Rectal smooth muscle tissue (tissue), 1 donor: ENCODE results near the gene QSER1.
"Not testable (repeated sequence)": the region's sequence is repeated elsewhere in the genome, so short reads cannot be mapped to it uniquely, and the experiment has no call there.

Source experiments
- H3K27ac ChIP-seq: one replicate; pipeline ENCODE4 v1.7.0; 2013; ENCODE audit warnings: low read depth, low read length, inconsistent platforms
- H3K27me3 ChIP-seq: one replicate; pipeline ENCODE4 v1.7.0; 2013; ENCODE audit warnings: low read length; ENCODE audit not compliant: control insufficient read depth, insufficient read depth
- H3K36me3 ChIP-seq: one replicate; pipeline ENCODE4 v1.7.0; 2013; ENCODE audit warnings: low read length; ENCODE audit not compliant: control insufficient read depth, insufficient read depth
- H3K4me1 ChIP-seq: one replicate; pipeline ENCODE4 v1.7.0; 2013; ENCODE audit warnings: low read length; ENCODE audit not compliant: control insufficient read depth, insufficient read depth
- H3K4me3 ChIP-seq: one replicate; pipeline ENCODE4 v1.7.0; 2013; ENCODE audit warnings: low read length
- H3K9ac ChIP-seq: one replicate; pipeline ENCODE4 v1.7.0; 2013; ENCODE audit warnings: low read length

QSER1 gene

DNA sequence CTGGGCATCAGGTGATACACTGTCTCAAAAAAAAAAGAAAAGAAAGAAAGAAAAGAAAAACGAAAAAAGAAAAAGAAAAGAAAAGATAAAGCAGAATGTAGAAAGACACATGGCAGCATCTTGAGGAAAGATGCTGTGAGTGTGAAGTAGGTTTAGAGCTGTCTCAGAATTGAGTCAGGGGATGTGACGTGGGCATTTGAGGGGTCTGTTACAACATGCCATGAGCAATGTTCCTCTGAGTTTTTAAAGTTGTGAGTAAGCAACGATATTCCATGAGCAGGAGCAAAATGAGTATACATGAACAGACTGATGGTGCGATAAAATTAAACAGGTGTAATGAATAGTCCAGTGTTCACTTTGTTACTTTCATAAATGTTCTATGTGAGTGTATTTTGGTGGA is 11.3 kb upstream of the QSER1 start:
- no peaks in the 10 kb centered on the region for H3K27me3 ChIP-seq
- no peaks in the 10 kb centered on the region for H3K4me1 ChIP-seq
- H3K36me3 ChIP-seq = no peaks in the 10 kb centered on the region
- no peak overlapping the region for H3K27ac ChIP-seq
- no peak overlapping the region for H3K9ac ChIP-seq
- no peak overlapping the region for H3K4me3 ChIP-seq

GRCh38 chr11:32883421-32883820 is 9.2 kb upstream of the QSER1 start:
- Histone ChIP-seq H3K27me3 (no peaks in the 10 kb centered on the region), H3K4me1 (no peaks in the 10 kb centered on the region), H3K9ac (no peak overlapping the region), H3K27ac (no peak overlapping the region), H3K36me3 (no peaks in the 10 kb centered on the region), H3K4me3 (no peak overlapping the region)

GRCh38 chr11:32884023-32884422 is 8.6 kb upstream of the QSER1 start:
- H3K4me1 ChIP-seq = no peaks in the 10 kb centered on the region
- no peak overlapping the region for H3K9ac ChIP-seq
- no peaks in the 10 kb centered on the region for H3K36me3 ChIP-seq
- H3K27ac ChIP-seq = no peak overlapping the region
- no peak overlapping the region for H3K4me3 ChIP-seq
- no peaks in the 10 kb centered on the region for H3K27me3 ChIP-seq

DNA sequence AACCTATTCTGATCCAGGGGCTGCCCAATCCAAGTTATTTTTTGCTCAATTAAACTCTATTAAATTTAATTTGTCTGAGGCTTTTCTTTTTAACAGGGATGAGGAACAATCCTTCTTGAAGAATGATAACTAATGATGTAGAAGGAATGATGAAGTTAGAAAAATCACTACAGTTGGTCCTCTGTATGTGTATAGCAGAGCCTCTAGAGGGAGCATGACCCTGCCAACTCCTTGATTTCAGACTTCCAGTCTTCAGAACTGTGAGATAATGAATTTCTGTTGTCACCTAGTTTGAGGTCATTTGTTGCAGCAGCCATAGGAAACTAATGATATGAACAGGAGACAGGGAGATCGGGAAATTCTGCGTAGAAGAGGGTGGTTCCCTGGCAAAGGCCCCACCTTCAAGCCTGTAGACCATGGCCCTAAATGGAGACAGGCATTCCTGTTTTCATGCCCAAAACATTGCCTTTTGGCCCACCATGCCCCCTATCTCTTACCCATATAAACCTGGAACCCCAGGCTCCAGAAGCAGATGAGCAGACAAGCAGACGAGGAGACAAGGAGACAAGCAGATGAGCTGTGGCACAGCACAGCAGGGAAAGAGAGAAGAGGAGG is 7.7 kb upstream of the QSER1 start:
- no peaks in the 10 kb centered on the region for H3K27me3 ChIP-seq
- H3K36me3 ChIP-seq = no peaks in the 10 kb centered on the region

DNA sequence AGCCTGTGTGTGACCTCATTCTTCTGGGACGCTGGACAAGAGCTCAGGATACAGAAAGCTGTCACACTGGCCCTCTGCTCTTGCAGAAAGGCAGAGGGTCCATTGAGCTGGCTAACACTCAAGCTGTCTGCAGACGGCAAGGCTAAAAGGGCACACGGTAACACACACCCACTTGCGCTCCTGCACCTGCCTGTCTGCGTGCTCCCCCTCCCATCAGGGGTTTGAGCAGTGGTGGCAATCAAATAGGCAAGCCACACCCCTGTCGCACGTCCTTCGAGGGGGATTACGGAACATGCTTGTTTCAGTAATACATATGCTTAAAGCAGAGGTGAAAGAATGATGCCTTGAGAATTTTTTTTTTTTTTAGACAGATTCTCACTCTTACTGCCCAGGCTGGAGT is 7.1 kb upstream of the QSER1 start:
- Histone ChIP-seq H3K9ac (no peak overlapping the region), H3K27ac (no peak overlapping the region), H3K27me3 (no peaks in the 10 kb centered on the region), H3K4me1 (no peaks in the 10 kb centered on the region), H3K36me3 (no peaks in the 10 kb centered on the region), H3K4me3 (no peak overlapping the region)

More for the DNA sequence above, 7.7 kb upstream of the QSER1 start:
- Histone ChIP-seq H3K4me1 (no peaks in the 10 kb centered on the region), H3K9ac (no peak overlapping the region), H3K27ac (no peak overlapping the region), H3K4me3 (no peak overlapping the region)

DNA sequence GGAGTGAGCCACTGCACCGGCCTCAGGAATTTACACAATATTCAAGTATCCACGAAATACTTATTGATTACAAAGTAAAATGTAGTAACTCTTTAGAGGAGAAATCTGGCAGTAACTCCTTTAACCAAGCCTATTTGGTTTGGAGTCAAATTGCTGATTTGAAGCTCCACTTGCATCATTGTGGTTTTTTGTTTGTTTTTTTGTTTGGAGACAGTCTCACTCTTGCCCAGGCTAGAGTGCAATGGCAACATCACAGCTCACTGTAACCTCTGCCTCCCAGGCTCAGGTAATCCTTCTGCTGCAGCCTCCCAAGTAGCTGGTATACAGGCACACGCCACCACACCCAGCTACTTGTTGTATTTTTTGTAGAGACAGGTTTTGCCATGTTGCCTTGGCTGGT is 6.4 kb upstream of the QSER1 start:
- no peaks in the 10 kb centered on the region for H3K27me3 ChIP-seq
- H3K27ac ChIP-seq = no peak overlapping the region
- H3K4me1 ChIP-seq = no peaks in the 10 kb centered on the region
- no peak overlapping the region for H3K4me3 ChIP-seq
- no peaks in the 10 kb centered on the region for H3K36me3 ChIP-seq
- H3K9ac ChIP-seq = no peak overlapping the region

DNA sequence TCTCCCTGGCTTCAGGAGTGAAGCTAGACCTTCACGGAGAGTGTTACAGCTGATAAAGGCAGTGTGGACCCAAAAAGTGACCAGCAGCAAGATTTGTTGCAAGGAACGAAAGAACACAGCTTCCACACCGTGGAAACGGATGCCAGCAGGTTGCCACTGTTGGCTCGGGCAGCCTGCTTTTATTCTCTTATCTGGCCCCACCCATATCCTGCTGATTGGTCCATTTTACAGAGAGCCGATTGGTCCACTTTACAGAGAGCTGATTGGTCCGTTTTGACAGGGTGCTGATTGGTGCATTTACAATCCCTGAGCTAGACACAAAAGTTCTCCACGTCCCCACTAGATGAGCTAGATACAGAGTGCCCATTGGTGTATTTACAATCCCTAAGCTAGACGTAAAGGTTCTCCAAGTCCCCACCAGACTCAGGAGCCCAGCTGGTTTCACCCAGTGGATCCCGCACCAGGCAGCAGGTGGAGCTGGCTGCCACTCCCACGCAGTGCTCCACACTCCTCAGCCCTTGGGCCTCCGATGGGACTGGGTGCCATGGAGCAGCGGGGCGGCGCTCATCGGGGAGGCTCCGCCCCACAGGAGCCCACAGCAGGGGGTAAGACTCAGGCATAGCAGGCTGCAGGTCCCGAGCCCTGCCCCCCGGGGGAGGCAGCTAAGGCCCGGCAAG is 4.8 kb upstream of the QSER1 start:
- H3K4me3 ChIP-seq, H3K36me3 ChIP-seq, H3K9ac ChIP-seq, H3K4me1 ChIP-seq, H3K27me3 ChIP-seq, H3K27ac ChIP-seq: not testable (repeated sequence)

GRCh38 chr11:32888384-32888710 is 4.3 kb upstream of the QSER1 start:
- not testable (repeated sequence) for H3K4me3 ChIP-seq, H3K4me1 ChIP-seq

DNA sequence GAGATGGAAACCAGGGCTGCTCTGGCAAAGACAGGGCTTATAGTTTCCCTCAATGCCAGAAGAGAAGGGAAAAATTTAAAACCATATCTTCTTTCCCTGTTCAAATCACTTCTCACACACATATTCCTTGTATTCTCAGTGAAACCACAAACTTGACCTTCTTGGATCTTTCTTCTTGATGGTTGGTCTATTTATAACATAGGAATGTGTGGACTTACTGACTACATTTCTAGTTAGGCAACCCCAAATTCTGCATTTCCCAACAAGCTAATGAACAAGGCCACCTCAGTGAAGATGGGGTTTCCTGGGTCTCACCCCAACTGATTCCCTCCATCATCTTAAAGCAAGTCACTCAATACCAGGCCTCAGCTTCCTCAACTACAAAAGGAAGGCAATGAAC is 3.8 kb upstream of the QSER1 start:
- Histone ChIP-seq H3K4me3 (no peak overlapping the region), H3K9ac (no peak overlapping the region), H3K27me3 (no peaks in the 10 kb centered on the region), H3K27ac (no peak overlapping the region), H3K4me1 (no peaks in the 10 kb centered on the region), H3K36me3 (no peaks in the 10 kb centered on the region)

More at GRCh38 chr11:32888384-32888710, 4.3 kb upstream of the QSER1 start:
- H3K27ac ChIP-seq, H3K27me3 ChIP-seq, H3K9ac ChIP-seq, H3K36me3 ChIP-seq: not testable (repeated sequence)

DNA sequence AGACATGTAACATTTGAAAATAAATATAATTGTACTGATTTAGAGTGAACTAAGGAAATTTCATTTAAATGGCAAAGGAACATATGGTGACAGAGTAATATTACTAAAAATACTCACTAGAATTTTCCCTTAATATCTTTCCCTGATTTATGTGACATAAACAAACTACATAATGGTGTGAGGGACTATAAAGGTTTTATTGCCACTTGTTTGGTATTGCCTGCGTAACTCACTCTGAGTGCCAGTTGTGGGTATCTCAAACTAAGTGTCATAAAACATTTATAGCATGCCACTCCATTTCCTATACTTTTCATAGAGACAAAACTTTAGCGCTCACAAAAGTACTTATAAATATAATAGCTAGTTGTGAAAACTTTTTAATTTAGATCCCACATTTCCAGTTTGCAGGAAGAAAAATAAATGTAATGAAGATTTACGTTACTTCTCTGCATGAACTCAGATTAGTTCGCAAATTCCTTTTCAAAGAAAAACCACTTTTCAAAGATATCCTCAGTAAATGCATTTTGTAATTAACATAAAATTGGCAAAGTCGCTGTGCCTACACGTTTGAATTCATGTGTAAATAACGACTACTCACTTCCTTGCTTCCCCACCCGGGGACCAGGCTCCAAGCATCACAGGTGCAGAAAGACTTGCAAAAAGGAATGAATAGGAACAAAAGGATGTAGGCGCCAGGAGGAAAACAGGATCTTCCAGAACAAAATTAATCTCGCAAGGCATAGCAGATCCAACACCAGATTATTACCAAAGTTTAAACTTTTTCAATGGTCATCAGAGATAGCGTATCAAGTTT is 1.6 kb upstream of the QSER1 start:
- Histone ChIP-seq H3K9ac (no peak overlapping the region), H3K4me1 (no peaks in the 10 kb centered on the region), H3K36me3 (no peaks in the 10 kb centered on the region), H3K27me3 (no peaks in the 10 kb centered on the region), H3K4me3 (peak overlapping the region; percentile 90), H3K27ac (no peak overlapping the region)

GRCh38 chr11:32891657-32892354 is 805 bp upstream of the QSER1 start:
- peak overlapping the region; percentile 80 for H3K9ac ChIP-seq
- peak overlapping the region; percentile 90 for H3K27ac ChIP-seq
- H3K36me3 ChIP-seq = no peaks in the 10 kb centered on the region
- peak overlapping the region; percentile 90 for H3K4me3 ChIP-seq
- H3K4me1 ChIP-seq = no peaks in the 10 kb centered on the region
- H3K27me3 ChIP-seq = no peaks in the 10 kb centered on the region

DNA sequence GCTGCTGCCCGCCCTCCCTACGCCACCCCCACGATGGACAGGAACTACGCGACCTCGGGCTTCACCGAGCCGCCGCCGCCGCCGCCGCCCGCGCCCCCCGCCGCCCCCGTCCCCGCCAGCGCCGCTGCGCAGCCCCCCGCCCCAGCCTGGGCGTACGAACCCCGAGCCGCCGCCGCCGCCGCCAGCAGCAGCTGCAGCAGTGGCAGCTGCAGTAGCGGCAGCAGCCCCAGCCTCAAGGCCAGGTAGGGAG is 407 bp downstream of the QSER1 start:
- no peaks in the 10 kb centered on the region for H3K27me3 ChIP-seq
- H3K36me3 ChIP-seq = no peaks in the 10 kb centered on the region
- no peak overlapping the region for H3K9ac ChIP-seq

More for the DNA sequence above, 407 bp downstream of the QSER1 start:
- no peaks in the 10 kb centered on the region for H3K4me1 ChIP-seq
- H3K4me3 ChIP-seq = peak overlapping the region; percentile 87
- H3K27ac ChIP-seq = peak overlapping the region; percentile 90
